Breast epithelium (tissue), 3 donors: ENCODE measurements around the gene EPHA6.

Experiments used
- POLR2A ChIP-seq: fragments of 450-650 bp; IDR thresholded peaks from one replicate; pipeline ENCODE4 v1.6.1; 2016; ENCODE audit warnings: antibody characterized with exemption, mild to moderate bottlenecking, moderate library complexity
- POLR2AphosphoS5 ChIP-seq, 3 donors: sonication (generic); formaldehyde crosslinking; IDR thresholded peaks; one replicate each; pipeline ENCODE4 v1.6.1; 2017; ENCODE audit warnings: antibody characterized with exemption in 3 of 3
- TF ChIP-seq, protein P1 (sequence below), 3 donors: fragments of 450-650 bp; IDR thresholded peaks; one replicate each; pipeline ENCODE4 v1.5.1; 2016 to 2017; ENCODE audit warnings: antibody characterized with exemption in 3 of 3, mild to moderate bottlenecking in 3 of 3, moderate library complexity in 3 of 3

GRCh38 chr3:97736928-97737327 is 922.5 kb downstream of the EPHA6 start:
- TF ChIP-seq POLR2A: no peak
- TF ChIP-seq, protein P1, sequence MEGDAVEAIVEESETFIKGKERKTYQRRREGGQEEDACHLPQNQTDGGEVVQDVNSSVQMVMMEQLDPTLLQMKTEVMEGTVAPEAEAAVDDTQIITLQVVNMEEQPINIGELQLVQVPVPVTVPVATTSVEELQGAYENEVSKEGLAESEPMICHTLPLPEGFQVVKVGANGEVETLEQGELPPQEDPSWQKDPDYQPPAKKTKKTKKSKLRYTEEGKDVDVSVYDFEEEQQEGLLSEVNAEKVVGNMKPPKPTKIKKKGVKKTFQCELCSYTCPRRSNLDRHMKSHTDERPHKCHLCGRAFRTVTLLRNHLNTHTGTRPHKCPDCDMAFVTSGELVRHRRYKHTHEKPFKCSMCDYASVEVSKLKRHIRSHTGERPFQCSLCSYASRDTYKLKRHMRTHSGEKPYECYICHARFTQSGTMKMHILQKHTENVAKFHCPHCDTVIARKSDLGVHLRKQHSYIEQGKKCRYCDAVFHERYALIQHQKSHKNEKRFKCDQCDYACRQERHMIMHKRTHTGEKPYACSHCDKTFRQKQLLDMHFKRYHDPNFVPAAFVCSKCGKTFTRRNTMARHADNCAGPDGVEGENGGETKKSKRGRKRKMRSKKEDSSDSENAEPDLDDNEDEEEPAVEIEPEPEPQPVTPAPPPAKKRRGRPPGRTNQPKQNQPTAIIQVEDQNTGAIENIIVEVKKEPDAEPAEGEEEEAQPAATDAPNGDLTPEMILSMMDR (IDR thresholded peaks at IDR 0.05): no peak
- no peak for TF ChIP-seq POLR2AphosphoS5 (IDR thresholded peaks at IDR 0.05)
